Activated CD4-positive, CD25-positive, alpha-beta regulatory T cell treated with anti-CD3 and anti-CD28 coated beads, Interleukin-2, amount 50 U/mL, for 72 hours (primary cell): ENCODE data around the gene SEMA7A.

Source experiments
- DNase-seq: peaks from one replicate; pipeline ENCODE4 v3.0.0; 2021

Gene SEMA7A

GRCh38 chr15:74429781-74430400 lies 3.9 kb downstream of the SEMA7A start:
- DNase-seq: no peak

DNA sequence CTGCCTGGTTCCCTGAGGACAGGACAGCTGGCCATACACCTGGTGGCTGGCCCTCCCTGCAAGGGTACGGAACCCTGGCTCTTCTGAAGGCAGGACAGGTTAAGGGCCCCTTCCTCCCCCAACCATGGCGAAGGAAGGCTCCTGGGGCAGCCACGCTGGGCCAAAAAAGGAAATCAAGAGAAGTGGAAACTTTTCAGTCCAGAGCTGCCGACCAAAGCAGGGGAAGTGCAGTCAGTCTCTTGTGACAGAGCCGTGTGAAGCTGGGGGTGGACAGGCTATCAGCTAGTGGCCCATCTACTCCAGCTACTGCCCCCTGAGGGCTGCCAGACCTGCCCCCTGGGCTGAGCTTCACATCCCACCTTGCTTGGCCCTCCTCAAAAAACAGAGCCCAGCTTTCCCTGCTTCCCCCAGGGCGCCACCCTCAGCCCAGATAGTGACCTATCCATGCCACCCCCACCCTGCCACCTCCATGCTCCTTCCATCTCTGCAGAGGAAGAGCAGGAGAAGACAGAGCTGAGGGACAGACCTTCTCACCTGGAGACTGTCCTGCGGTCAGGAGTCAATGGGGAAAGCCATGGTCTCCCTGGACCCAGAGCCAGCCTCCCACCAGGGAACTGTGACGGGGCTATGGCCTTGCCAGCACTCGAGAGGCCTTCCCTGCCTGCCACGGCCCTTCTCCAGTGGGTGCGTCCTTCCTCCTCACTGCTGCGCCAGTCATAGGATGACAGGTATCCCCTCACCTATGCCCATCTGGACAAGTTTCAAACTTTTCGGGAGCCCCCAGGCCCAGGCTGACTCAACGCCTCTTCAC lies 4.6 kb downstream of the SEMA7A start:
- no peak for DNase-seq

DNA sequence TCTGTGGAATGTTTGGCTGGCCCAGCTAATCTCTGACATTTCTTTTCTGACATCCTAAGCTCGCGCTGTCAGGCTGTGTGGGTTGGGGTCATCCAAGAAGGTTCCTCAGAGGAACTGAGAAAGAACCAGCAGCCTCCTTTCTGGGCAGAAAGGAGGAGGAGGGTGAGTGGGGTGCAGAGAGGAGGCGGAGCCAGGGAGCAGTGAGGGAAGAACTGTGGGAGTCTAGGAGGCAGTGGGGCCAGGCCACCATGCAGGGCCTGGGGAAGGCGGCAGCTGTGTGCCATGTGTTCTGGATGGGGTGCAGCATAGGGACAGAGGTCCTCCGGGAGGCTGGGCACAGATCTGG lies 5.3 kb downstream of the SEMA7A start:
- no peak for DNase-seq

- DNase-seq: no peak
Observed at GRCh38 chr15:74427607-74428441, 5.9 kb downstream of the SEMA7A start.

- DNase-seq: no peak
Observed at GRCh38 chr15:74426404-74427281, 7.1 kb downstream of the SEMA7A start.

DNA sequence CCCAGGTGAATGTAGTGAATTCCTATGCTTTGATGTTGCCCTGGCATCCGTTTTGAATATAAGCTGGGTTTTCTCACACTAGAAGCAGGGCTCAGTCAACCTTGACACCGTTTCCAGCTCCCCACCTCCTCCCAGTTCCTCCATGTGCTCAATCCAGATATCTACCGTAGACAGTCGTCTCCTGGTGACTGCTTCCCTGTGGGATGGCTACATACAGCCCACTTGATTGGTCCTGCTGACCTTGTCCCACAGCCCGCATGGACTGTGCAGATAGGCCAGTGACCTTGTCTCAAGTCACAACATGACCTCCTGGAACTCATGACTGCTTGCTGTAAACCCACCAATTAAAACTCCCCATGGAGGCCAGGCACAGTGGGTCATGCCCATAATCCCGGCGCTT lies 8.1 kb downstream of the SEMA7A start:
- DNase-seq: no peak

DNA sequence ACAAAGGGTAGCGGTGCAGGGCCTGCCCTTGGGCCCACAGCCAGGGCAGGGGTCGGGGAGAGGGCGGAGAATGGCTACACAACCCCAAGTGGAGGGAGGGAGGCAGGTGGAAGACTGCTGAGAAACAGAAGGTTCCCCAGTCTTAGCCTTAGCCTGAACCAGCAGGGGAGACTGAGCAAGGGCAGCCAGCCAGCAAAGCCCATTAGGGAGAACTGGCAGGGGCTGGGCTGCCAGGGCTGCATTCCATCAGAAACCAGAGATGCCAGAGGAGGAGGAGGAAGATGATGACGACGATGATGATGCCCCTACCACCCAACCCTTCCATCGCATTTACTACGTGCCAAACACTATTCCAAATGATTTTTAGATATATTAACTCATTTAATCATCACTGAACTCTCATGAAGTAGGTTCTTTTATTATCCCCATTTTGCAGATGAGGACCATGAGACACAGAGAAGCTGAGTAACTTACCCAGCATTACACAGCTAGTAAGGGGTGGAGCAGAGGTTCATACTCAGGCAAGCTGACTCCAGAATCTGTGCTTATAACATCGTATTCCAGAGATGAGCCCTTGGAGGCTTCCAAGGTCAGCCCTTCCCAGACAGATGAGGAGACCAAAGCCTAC lies 8.7 kb downstream of the SEMA7A start:
- DNase-seq: no peak

- no peak for DNase-seq
Observed at GRCh38 chr15:74423431-74424257, 10.1 kb downstream of the SEMA7A start.

- no peak for DNase-seq
Observed at GRCh38 chr15:74422652-74423430, 10.9 kb downstream of the SEMA7A start.

GRCh38 chr15:74422265-74422651 lies 11.5 kb downstream of the SEMA7A start:
- no peak for DNase-seq

DNA sequence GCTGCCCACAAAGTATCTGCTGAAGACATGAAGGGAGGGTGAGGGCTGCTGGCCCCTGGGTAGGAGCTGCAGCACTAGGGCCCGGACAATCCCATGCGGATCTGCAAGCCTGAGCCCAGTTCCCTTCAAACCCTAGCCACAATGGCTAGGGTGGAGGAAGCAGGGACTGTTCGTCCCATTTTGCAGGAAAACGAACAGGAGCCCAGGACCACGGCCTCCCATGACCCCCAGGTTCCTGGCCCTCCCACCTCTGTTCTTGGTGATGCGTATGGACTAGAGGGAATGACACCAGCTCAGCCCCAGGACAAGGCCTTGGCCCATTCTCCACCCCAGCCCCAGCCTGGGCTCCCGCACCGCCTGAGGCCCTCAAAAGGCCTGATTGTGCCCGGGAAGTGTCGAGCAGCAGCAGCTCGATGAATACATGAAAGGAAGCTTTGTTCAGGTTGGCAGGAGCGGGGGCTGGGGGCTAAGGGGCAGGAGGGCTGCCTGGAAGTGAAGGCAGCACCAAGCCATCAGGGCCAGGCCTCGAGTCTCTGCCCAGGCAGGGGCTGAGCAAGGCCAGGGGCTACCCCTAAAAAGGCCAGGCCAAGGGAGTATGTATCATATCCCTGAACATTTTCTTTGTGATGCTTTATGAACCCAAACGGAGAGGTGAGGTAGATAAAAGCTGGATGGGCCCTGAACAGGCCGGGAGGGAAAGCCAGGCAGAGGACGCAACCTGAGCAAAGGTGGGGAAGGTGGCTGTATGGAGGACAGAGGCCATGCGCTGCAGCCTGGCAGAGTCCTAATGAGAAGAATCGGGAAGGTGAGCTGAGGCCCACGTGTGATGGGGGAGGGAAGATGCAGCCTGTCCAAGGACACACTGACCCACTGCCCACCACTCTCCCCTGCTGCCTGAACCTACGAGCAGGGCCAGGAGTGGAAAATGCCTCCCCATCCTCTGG lies 12.2 kb downstream of the SEMA7A start:
- no peak for DNase-seq

GRCh38 chr15:74420193-74420905 lies 13.4 kb downstream of the SEMA7A start:
- no peak for DNase-seq

DNA sequence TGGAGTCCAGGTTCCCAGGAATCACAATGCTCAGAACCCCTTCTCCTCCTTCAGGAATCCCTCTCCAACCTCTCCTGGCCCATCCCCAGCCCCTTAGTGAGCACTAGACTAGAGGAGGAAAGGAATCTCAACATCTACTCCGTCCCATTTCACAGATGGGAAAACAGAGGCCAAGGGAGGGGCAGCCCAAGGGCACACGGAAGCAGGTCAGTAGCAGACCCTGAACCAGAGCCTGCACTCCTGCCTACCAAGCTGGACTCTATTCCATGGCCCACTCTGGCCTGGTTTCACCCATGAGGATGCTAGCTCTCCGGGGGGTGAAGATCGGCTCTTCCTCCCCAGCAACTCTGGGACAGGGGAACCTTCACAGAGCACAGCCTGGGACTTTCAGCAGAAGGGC lies 14.3 kb downstream of the SEMA7A start:
- DNase-seq: no peak

DNA sequence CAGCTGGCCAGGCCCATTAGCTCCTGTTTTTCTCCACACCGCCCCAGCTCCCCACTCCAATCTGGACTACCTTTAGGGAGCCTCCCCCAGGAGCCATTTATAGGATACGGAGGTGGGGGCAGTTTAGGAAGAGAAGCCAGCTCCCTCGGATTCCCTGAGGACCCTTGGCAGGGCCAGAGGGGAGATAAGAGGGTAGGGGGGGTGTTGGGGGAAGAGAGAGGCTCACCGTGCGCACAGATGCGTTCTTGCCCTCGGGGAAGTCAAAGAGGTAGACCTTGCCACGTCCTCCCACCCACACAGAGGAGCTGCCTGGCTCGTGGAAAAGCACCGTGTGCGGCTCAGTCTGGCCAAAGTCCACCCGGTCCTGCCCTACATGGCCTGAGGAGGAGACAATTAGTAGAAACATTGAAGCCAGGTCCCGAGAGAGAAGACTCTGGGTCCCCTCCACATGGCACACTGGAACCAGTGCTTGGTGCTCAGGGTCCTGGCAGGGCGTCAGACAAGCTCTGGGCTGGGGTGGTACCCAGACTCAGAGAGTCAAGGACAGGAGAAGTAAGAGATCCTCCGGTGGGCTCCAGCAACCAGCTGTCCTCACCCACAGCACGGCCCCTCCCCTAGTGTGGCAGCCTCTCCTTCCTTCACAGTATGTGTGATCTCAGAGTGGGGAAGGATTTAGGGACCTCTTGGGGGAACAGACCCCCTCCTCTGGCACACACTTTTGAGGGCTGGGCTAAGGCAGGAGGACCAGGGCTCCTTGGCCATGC lies 15.0 kb downstream of the SEMA7A start:
- DNase-seq: no peak

- DNase-seq: no peak
Observed at GRCh38 chr15:74417670-74418069, 16.1 kb downstream of the SEMA7A start.

- DNase-seq: no peak
Observed at GRCh38 chr15:74417225-74417624, 16.5 kb downstream of the SEMA7A start.

DNA sequence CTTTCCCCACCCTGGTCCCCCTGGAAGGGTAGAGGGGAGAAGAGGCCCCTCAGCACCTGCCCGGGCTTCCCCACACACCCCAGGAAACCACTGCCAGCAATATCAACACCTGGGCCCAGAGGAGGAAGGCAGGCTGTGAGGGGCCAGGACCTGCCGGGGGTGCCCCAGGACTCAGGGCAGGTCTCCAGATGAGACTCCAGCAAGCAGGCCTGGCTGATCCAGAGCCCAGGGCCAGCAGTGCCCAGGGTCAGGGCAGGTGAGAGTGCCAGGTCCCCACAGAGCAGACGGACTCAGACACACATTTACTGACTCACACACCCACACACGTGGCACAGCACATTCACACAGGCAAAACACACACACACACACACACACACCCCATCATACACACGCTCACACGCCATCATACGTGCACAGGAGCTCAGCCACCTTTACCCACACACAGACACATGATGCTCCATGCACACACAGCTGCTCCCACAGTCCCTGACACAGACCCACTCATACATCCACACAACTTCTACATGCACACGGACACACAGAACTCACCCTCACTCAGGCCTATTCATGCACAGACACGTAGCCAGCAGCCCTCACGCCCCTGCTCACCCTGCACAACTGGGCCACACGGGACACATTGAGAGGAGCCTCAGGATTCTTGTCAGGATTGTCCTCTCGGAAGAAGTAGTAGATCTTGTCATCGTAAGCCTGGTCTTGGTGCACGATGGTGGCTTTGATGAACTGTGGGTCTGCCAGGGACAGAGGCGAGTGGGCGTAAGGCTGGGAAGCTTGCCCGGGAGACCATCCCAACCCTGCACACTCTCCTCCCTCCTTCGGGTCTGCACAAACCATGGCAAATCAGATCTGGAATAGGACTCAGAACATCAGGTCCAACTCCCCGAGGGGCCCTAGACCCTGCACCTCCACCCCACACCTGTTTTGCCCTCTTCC lies 17.5 kb downstream of the SEMA7A start:
- no peak for DNase-seq
